ENCODE measurements around the gene SCFD2. TPM values are rescaled to one million over a fixed set of nuclear protein-coding genes. Genes with fewer than 3 reads are reported as not detected.

SCFD2 gene
- polyA plus RNA-seq, 4 donors = 2.2 to 8.4 (median 5.6) TPM

DNA sequence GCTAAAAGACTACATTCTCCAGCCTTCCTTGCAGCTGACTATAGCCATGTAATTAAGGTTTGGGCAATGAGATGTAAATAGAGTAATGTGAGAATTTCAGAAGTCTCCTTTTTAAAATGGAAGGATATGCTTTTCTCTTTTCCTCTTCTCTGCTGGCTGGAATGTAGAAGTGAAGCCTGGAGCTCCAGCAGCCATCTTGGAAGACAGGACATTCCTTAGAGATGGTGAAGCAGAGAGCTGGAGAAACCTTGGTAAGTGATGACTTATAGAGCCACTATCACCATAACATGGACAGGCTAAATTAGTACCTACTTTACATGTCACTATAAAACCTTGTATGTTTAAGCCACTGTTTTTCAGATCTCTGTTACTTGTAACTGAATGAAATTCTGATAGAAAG lies 455.7 kb downstream of the SCFD2 start:
- DNase-seq (no peak), FAIRE-seq (no peak)
- Histone ChIP-seq H3K27me3 (ENCODE audit: control insufficient read depth in 3 of 3, insufficient read depth in 3 of 3, low read length in 3 of 3) (no peaks in the 10 kb centered on the region), H3K4me1 (ENCODE audit: control insufficient read depth in 3 of 3, insufficient read depth in 2 of 3, low read depth in 1 of 3, low read length in 2 of 3) (peaks cover 0 to 22% (median 11%) of the 10 kb centered on the region in 3 donors), H3K4me3 (ENCODE audit: low read depth in 1 of 3, low read length in 3 of 3) (no peak overlapping the region), H3K27ac (ENCODE audit: low read depth in 1 of 3, low read length in 2 of 3) (no peak overlapping the region), H3K9me3 (ENCODE audit: control insufficient read depth in 2 of 2, insufficient read depth in 1 of 2, low read depth in 1 of 2, low read length in 1 of 2) (no peaks in the 10 kb centered on the region), H3K36me3 (ENCODE audit: control insufficient read depth in 3 of 3, insufficient read depth in 2 of 3, low read depth in 1 of 3, low read length in 3 of 3) (no peaks in the 10 kb centered on the region)

- no peaks in the 10 kb centered on the region for H3K27me3 ChIP-seq (ENCODE audit: control insufficient read depth in 3 of 3, insufficient read depth in 3 of 3, low read length in 3 of 3)
- H3K4me1 ChIP-seq (ENCODE audit: control insufficient read depth in 3 of 3, insufficient read depth in 2 of 3, low read depth in 1 of 3, low read length in 2 of 3) = peaks cover 0 to 2% (median under 1%) of the 10 kb centered on the region in 3 donors
- no peak overlapping the region for H3K27ac ChIP-seq (ENCODE audit: low read depth in 1 of 3, low read length in 2 of 3)
- no peak overlapping the region for H3K4me3 ChIP-seq (ENCODE audit: low read depth in 1 of 3, low read length in 3 of 3)
- DNase-seq (no peak), FAIRE-seq (no peak)
- H3K9me3 ChIP-seq (ENCODE audit: control insufficient read depth in 2 of 2, insufficient read depth in 1 of 2, low read depth in 1 of 2, low read length in 1 of 2) = no peaks in the 10 kb centered on the region
- H3K36me3 ChIP-seq (ENCODE audit: control insufficient read depth in 3 of 3, insufficient read depth in 2 of 3, low read depth in 1 of 3, low read length in 3 of 3) = no peaks in the 10 kb centered on the region
- 84 to 100% (median 91%) methylated on average over 2 of the region's 2 CpGs for WGBS, 3 donors
Measured at GRCh38 chr4:52907510-52907909, 458.4 kb downstream of the SCFD2 start.

DNA sequence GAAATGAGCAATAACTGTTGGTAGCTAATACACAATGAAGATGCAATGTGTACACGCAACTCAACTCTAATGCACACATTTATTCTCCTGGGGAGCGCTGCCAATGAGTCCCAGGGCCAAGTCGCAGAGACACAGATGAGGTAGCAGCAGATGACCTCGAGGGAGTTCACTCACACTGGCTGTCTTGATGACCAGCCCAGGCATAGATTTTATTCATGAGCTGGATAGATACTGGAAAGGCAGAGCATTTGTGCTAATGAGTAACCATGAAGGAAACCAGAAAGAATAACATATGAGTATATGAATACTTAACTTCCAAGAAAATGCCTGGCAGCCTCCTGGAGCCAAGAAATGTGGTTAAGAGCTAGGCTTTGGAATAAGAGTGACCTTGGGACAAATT lies 461.4 kb downstream of the SCFD2 start:
- H3K4me3 ChIP-seq (ENCODE audit: low read depth in 1 of 3, low read length in 3 of 3) = no peak overlapping the region
- H3K9me3 ChIP-seq (ENCODE audit: control insufficient read depth in 2 of 2, insufficient read depth in 1 of 2, low read depth in 1 of 2, low read length in 1 of 2) = peaks cover 0 to 9% of the 10 kb centered on the region in 2 donors
- no peak overlapping the region for H3K27ac ChIP-seq (ENCODE audit: low read depth in 1 of 3, low read length in 2 of 3)
- H3K27me3 ChIP-seq (ENCODE audit: control insufficient read depth in 3 of 3, insufficient read depth in 3 of 3, low read length in 3 of 3) = no peaks in the 10 kb centered on the region
- H3K4me1 ChIP-seq (ENCODE audit: control insufficient read depth in 3 of 3, insufficient read depth in 2 of 3, low read depth in 1 of 3, low read length in 2 of 3) = no peaks in the 10 kb centered on the region
- peaks cover 0 to 6% (median 0%) of the 10 kb centered on the region in 3 donors for H3K36me3 ChIP-seq (ENCODE audit: control insufficient read depth in 3 of 3, insufficient read depth in 2 of 3, low read depth in 1 of 3, low read length in 3 of 3)
- no peak for FAIRE-seq
- 85 to 89% (median 87%) methylated on average over 4 of the region's 4 CpGs for WGBS, 3 donors
- DNase-seq = no peak

DNA sequence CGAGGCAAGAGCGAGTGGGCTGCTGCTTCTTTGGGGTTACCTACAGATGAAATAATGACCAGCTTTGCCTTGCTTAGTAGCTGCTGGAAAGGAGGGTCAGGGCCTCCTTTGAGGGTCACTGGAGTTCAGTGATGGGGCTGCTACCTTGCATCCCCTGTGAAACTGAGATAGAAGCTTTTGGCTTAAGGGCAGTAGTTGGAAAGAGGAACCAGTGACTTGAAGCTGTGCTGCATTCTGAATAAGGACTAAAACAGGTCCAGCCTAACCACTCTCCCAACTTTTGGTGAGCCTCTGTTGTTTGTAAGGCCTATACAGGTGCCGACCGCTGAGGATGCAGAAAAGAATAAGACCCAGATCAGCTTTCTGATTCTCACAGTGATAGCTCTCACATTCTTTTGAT lies 462.6 kb downstream of the SCFD2 start:
- Histone ChIP-seq H3K4me1 (ENCODE audit: control insufficient read depth in 3 of 3, insufficient read depth in 2 of 3, low read depth in 1 of 3, low read length in 2 of 3) (no peaks in the 10 kb centered on the region), H3K27me3 (ENCODE audit: control insufficient read depth in 3 of 3, insufficient read depth in 3 of 3, low read length in 3 of 3) (no peaks in the 10 kb centered on the region), H3K27ac (ENCODE audit: low read depth in 1 of 3, low read length in 2 of 3) (no peak overlapping the region), H3K4me3 (ENCODE audit: low read depth in 1 of 3, low read length in 3 of 3) (no peak overlapping the region), H3K9me3 (ENCODE audit: control insufficient read depth in 2 of 2, insufficient read depth in 1 of 2, low read depth in 1 of 2, low read length in 1 of 2) (peaks cover 0 to 9% of the 10 kb centered on the region in 2 donors), H3K36me3 (ENCODE audit: control insufficient read depth in 3 of 3, insufficient read depth in 2 of 3, low read depth in 1 of 3, low read length in 3 of 3) (peaks cover 0 to 6% (median 0%) of the 10 kb centered on the region in 3 donors)
- 97 to 98% (median 98%) methylated on average over 4 of the region's 4 CpGs for WGBS, 3 donors
- FAIRE-seq (no peak), DNase-seq (no peak)

DNA sequence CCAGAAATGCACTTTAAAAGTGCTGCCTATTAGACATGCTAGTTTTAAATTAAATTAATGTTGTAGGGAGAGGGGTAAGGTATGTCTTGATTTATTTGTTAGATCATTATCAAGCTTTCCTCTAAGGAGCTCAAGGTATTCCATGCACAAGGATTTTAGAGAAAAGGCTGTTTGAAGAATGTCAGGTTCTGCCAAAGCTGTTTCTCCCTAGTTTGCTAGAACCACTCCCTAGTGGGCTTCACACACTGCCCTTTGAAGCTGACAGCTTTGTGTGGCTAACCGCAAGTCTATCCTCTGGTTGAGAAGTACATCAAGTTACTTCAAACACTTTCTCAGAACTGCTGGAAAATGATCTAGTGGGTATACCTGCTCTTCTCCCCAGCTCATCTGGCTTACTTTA lies 471.4 kb downstream of the SCFD2 start:
- Histone ChIP-seq H3K4me1 (ENCODE audit: control insufficient read depth in 3 of 3, insufficient read depth in 2 of 3, low read depth in 1 of 3, low read length in 2 of 3) (no peaks in the 10 kb centered on the region), H3K9me3 (ENCODE audit: control insufficient read depth in 2 of 2, insufficient read depth in 1 of 2, low read depth in 1 of 2, low read length in 1 of 2) (no peaks in the 10 kb centered on the region), H3K27ac (ENCODE audit: low read depth in 1 of 3, low read length in 2 of 3) (no peak overlapping the region), H3K4me3 (ENCODE audit: low read depth in 1 of 3, low read length in 3 of 3) (no peak overlapping the region), H3K27me3 (ENCODE audit: control insufficient read depth in 3 of 3, insufficient read depth in 3 of 3, low read length in 3 of 3) (no peaks in the 10 kb centered on the region), H3K36me3 (ENCODE audit: control insufficient read depth in 3 of 3, insufficient read depth in 2 of 3, low read depth in 1 of 3, low read length in 3 of 3) (no peaks in the 10 kb centered on the region)
- DNase-seq (no peak), FAIRE-seq (no peak)
- 87 to 96% (median 94%) methylated on average over 1 of the region's 1 CpG for WGBS, 3 donors

DNA sequence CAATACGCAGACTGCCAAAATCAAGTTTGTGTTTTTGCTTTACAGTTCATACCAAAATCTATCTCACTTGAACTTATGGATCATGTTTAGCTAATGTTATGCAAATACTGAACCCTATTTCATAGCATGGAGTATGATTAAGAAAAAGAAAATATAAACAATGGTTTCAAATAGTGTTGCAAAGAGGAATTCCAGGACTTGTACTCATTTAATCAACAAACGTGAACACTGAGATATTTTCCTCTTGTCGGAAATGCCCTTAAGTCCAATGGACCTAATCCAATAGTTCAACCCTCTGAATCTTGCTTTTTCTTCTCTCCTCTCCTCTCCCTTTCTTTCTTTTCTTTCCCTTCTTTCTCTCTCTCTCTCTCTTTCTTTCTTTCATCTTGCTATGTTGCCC lies 473.0 kb downstream of the SCFD2 start:
- Histone ChIP-seq H3K9me3 (ENCODE audit: control insufficient read depth in 2 of 2, insufficient read depth in 1 of 2, low read depth in 1 of 2, low read length in 1 of 2) (no peaks in the 10 kb centered on the region), H3K36me3 (ENCODE audit: control insufficient read depth in 3 of 3, insufficient read depth in 2 of 3, low read depth in 1 of 3, low read length in 3 of 3) (no peaks in the 10 kb centered on the region), H3K4me3 (ENCODE audit: low read depth in 1 of 3, low read length in 3 of 3) (no peak overlapping the region), H3K27ac (ENCODE audit: low read depth in 1 of 3, low read length in 2 of 3) (no peak overlapping the region), H3K4me1 (ENCODE audit: control insufficient read depth in 3 of 3, insufficient read depth in 2 of 3, low read depth in 1 of 3, low read length in 2 of 3) (no peaks in the 10 kb centered on the region), H3K27me3 (ENCODE audit: control insufficient read depth in 3 of 3, insufficient read depth in 3 of 3, low read length in 3 of 3) (no peaks in the 10 kb centered on the region)
- DNase-seq (no peak), FAIRE-seq (no peak)
- WGBS, 3 donors = 82 to 93% (median 91%) methylated on average over 3 of the region's 3 CpGs

GRCh38 chr4:52891743-52892142 lies 474.1 kb downstream of the SCFD2 start:
- H3K9me3 ChIP-seq (ENCODE audit: control insufficient read depth in 2 of 2, insufficient read depth in 1 of 2, low read depth in 1 of 2, low read length in 1 of 2) = no peaks in the 10 kb centered on the region
- WGBS, 3 donors = 71 to 100% (median 96%) methylated on average over 1 of the region's 1 CpG
- H3K36me3 ChIP-seq (ENCODE audit: control insufficient read depth in 3 of 3, insufficient read depth in 2 of 3, low read depth in 1 of 3, low read length in 3 of 3) = peaks cover 0 to 2% (median 0%) of the 10 kb centered on the region in 3 donors
- DNase-seq (no peak), FAIRE-seq (no peak)
- no peaks in the 10 kb centered on the region for H3K4me1 ChIP-seq (ENCODE audit: control insufficient read depth in 3 of 3, insufficient read depth in 2 of 3, low read depth in 1 of 3, low read length in 2 of 3)
- no peaks in the 10 kb centered on the region for H3K27me3 ChIP-seq (ENCODE audit: control insufficient read depth in 3 of 3, insufficient read depth in 3 of 3, low read length in 3 of 3)
- no peak overlapping the region for H3K4me3 ChIP-seq (ENCODE audit: low read depth in 1 of 3, low read length in 3 of 3)
- no peak overlapping the region for H3K27ac ChIP-seq (ENCODE audit: low read depth in 1 of 3, low read length in 2 of 3)

DNA sequence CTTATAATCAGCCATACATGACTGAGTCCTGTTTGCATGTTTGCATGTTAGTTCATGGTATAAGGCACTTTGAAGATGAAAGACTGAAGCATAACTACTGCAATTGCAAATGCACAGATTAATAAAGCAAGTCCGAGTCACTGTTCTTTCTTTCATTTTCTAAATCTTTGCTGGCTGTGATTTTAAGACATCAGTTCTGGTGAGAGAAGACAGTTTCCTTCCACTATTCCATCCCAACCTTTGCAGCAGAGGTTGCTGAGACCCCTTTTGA lies 475.4 kb downstream of the SCFD2 start:
- Histone ChIP-seq H3K27ac (ENCODE audit: low read depth in 1 of 3, low read length in 2 of 3) (no peak overlapping the region), H3K36me3 (ENCODE audit: control insufficient read depth in 3 of 3, insufficient read depth in 2 of 3, low read depth in 1 of 3, low read length in 3 of 3) (peaks cover 0 to 5% (median 0%) of the 10 kb centered on the region in 3 donors), H3K4me1 (ENCODE audit: control insufficient read depth in 3 of 3, insufficient read depth in 2 of 3, low read depth in 1 of 3, low read length in 2 of 3) (no peaks in the 10 kb centered on the region), H3K4me3 (ENCODE audit: low read depth in 1 of 3, low read length in 3 of 3) (no peak overlapping the region), H3K27me3 (ENCODE audit: control insufficient read depth in 3 of 3, insufficient read depth in 3 of 3, low read length in 3 of 3) (no peaks in the 10 kb centered on the region), H3K9me3 (ENCODE audit: control insufficient read depth in 2 of 2, insufficient read depth in 1 of 2, low read depth in 1 of 2, low read length in 1 of 2) (peaks cover 0 to 5% of the 10 kb centered on the region in 2 donors)
- DNase-seq (no peak), FAIRE-seq (no peak)
- WGBS, 3 donors = 67 to 76% (median 75%) methylated on average over 1 of the region's 1 CpG

- 64 to 73% (median 65%) methylated on average over 2 of the region's 2 CpGs for WGBS, 3 donors
- Histone ChIP-seq H3K36me3 (ENCODE audit: control insufficient read depth in 3 of 3, insufficient read depth in 2 of 3, low read depth in 1 of 3, low read length in 3 of 3) (peaks cover 0 to 5% (median 0%) of the 10 kb centered on the region in 3 donors), H3K4me1 (ENCODE audit: control insufficient read depth in 3 of 3, insufficient read depth in 2 of 3, low read depth in 1 of 3, low read length in 2 of 3) (no peaks in the 10 kb centered on the region), H3K9me3 (ENCODE audit: control insufficient read depth in 2 of 2, insufficient read depth in 1 of 2, low read depth in 1 of 2, low read length in 1 of 2) (peaks cover 0 to 5% of the 10 kb centered on the region in 2 donors), H3K27me3 (ENCODE audit: control insufficient read depth in 3 of 3, insufficient read depth in 3 of 3, low read length in 3 of 3) (no peaks in the 10 kb centered on the region), H3K27ac (ENCODE audit: low read depth in 1 of 3, low read length in 2 of 3) (no peak overlapping the region), H3K4me3 (ENCODE audit: low read depth in 1 of 3, low read length in 3 of 3) (no peak overlapping the region)
- DNase-seq (no peak), FAIRE-seq (no peak)
Measured at GRCh38 chr4:52889778-52890520, 475.9 kb downstream of the SCFD2 start.

All from small intestine (tissue), 7 donors.